Kidney (tissue), 14 donors: Measurements from ENCODE around the gene LSM3. TPM values are rescaled to one million over a fixed set of nuclear protein-coding genes. Genes with fewer than 3 reads are reported as not detected.

Experiments
- DNase-seq, 5 donors: peaks; one replicate each; pipeline ENCODE4 v3.0.0-alpha.2; 2013 to 2020
- FAIRE-seq: peaks from 2 replicates; lab custom pipeline; 2012; peaks lifted over from hg19 to GRCh38; lab: Jason Lieb, UNC
- H3K27ac ChIP-seq, 2 donors: one replicate each; pipeline ENCODE4 v1.7.0; 2013; ENCODE audit warnings: low read depth in 2 of 2, low read length in 2 of 2, inconsistent platforms in 1 of 2
- H3K27me3 ChIP-seq: one replicate; pipeline ENCODE4 v1.7.1; 2013; ENCODE audit warnings: low read length, inconsistent platforms; ENCODE audit not compliant: control insufficient read depth, insufficient read depth
- H3K36me3 ChIP-seq, 3 donors: one replicate each; pipeline versions ENCODE4 v1.7.0 to v1.7.1; 2013; ENCODE audit warnings: low read length in 3 of 3, control low read depth in 1 of 3, inconsistent platforms in 1 of 3; ENCODE audit not compliant: insufficient read depth in 3 of 3, control insufficient read depth in 2 of 3
- H3K4me1 ChIP-seq, 3 donors: one replicate each; pipeline versions ENCODE4 v1.7.0 to v1.7.1; 2013; ENCODE audit warnings: low read length in 3 of 3, inconsistent platforms in 1 of 3, low read depth in 1 of 3; ENCODE audit not compliant: control insufficient read depth in 2 of 3, insufficient read depth in 2 of 3
- H3K4me3 ChIP-seq, 3 donors: one replicate each; pipeline versions ENCODE4 v1.7.0 to v1.8.1; 2013; ENCODE audit warnings: low read length in 3 of 3, control low read depth in 1 of 3, inconsistent platforms in 1 of 3
- H3K9ac ChIP-seq, 3 donors: one replicate each; pipeline versions ENCODE4 v1.7.0 to v1.7.1; 2013; ENCODE audit warnings: low read length in 3 of 3, control low read depth in 1 of 3, inconsistent platforms in 1 of 3
- H3K9me3 ChIP-seq, 3 donors: one replicate each; pipeline versions ENCODE4 v1.7.0 to v1.7.1; 2013; ENCODE audit warnings: low read length in 3 of 3, control low read depth in 1 of 3, inconsistent platforms in 1 of 3; ENCODE audit not compliant: control insufficient read depth in 2 of 3, insufficient read depth in 1 of 3
- intact Hi-C: fragments of 100-400 bp; cut with DNase I; formaldehyde crosslinking; loops from one replicate; pipeline ENCODE4 v1.11.1; 2022
- polyA plus RNA-seq: library from polyadenylated mRNA; stranded (reverse); fragments of 350-450 nt; fragmentation: Illumina TruSeq; extraction: RNeasy Lipid Tissue Mini Kit (QIAGEN cat#74804); gene quantifications from one replicate; pipeline ENCODE4 v1.2.3, GENCODE V29; 2014; ENCODE audit warnings: low read depth, low replicate concordance; ENCODE audit not compliant: insufficient read depth
- total RNA-seq: library from RNA; stranded (reverse); fragmentation: NEBNext Ultra II Directional; extraction: Animal tissue kit (Norgen Biotek cat#: 25700); gene quantifications from one replicate; pipeline ENCODE4 v1.2.1, GENCODE V29; 2021
- TF ChIP-seq, protein P1 (sequence below): IDR thresholded peaks from 3 replicates; pipeline ENCODE4 v1.5.1; 2012; ENCODE audit warnings: mild to moderate bottlenecking, moderate library complexity, borderline replicate concordance; ENCODE audit not compliant: insufficient read depth; ENCODE audit errors: extremely low read depth
- donor health status: control.
- donor health status: control.
- donor health status: control.
- donor health status: control.
- donor health status: control.
- donor health status: DM: yes; HTN: yes; CAD: no.
- donor health status: Normal renal cell carcinoma (clear cell type).

The LSM3 gene
- total and polyA plus RNA-seq, 2 donors from 2014 or later, result 11.9 to 30.2 TPM

DNA sequence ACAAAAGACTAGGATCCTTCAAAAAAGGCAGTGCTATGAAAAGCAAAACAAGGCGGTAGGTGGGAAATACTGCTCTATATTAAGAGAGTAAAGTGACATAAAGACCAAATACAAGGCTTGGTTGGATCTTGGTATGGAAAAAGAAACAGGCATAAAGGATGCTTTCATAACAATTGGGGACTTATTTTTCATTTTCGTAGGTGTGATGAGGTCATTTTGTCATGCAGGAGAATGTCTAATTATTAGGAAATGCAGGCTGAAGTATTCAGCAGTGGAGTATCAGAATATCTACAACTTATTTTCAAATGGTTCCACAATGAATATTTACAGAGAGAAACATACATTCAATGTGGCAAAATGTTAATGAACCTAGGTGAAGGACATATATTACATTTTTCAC is 9.2 kb upstream of the LSM3 start:
- TF ChIP-seq, protein P1, sequence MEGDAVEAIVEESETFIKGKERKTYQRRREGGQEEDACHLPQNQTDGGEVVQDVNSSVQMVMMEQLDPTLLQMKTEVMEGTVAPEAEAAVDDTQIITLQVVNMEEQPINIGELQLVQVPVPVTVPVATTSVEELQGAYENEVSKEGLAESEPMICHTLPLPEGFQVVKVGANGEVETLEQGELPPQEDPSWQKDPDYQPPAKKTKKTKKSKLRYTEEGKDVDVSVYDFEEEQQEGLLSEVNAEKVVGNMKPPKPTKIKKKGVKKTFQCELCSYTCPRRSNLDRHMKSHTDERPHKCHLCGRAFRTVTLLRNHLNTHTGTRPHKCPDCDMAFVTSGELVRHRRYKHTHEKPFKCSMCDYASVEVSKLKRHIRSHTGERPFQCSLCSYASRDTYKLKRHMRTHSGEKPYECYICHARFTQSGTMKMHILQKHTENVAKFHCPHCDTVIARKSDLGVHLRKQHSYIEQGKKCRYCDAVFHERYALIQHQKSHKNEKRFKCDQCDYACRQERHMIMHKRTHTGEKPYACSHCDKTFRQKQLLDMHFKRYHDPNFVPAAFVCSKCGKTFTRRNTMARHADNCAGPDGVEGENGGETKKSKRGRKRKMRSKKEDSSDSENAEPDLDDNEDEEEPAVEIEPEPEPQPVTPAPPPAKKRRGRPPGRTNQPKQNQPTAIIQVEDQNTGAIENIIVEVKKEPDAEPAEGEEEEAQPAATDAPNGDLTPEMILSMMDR, result no peak
- H3K9ac ChIP-seq, result no peak overlapping the region
- DNase-seq, result no peak
- no peak overlapping the region for H3K27ac ChIP-seq
- no peaks in the 10 kb centered on the region for H3K27me3 ChIP-seq
- intact Hi-C loops, result no loop called here
- H3K4me1 ChIP-seq, result no peaks in the 10 kb centered on the region
- no peak overlapping the region for H3K4me3 ChIP-seq
- no peak for FAIRE-seq
- no peaks in the 10 kb centered on the region for H3K9me3 ChIP-seq
- peaks cover 23 to 79% (median 73%) of the 10 kb centered on the region in 3 donors for H3K36me3 ChIP-seq

DNA sequence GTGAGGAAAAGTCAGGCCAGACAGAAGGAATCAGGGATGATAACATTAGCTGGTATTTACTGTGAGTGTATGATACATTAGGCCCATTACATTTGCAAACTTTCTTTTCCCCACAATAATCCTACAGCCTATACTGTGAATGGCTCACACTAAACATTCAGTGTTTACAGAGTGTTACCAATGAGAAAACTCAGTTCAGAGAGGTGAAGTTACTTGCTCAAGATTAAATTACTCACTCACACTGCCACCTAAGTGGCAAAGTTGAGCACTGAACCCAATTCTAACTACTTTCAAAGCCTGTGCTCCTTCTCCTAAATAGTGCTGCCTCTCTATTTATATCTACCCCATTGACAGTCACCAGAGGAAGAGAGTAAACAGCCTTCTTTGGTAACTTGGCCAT is 8.7 kb upstream of the LSM3 start:
- FAIRE-seq, result no peak

DNA sequence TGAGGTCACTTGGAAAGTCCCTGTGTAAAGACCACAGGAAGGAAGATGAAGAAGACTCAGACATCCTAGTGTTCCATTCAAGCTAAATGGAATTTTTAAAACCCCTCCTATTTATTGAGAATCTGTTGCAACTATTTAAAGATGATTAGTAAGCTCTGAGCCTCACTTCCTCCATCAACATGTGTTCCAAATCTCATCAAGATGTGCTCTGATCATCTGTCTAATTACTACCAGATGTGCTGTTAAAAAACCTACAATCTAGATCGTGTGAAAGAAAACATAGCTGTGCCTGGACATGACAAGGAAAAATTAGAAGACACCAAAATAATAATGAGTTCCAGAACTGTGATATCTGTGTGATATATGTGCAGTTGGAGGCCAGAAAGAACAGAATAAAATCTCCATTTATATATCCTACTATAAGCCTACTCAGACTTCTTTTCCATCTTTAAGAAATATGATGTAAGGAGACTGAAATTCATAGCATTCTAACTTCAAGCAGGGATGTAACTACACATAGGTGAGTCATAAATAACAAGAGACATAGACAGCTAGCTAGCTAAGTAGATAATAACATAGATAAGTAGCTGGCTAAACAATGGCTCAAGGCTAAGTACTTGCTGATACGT is 8.0 kb upstream of the LSM3 start:
- Histone ChIP-seq H3K9ac (no peak overlapping the region), H3K4me3 (no peak overlapping the region), H3K27ac (no peak overlapping the region), H3K9me3 (no peaks in the 10 kb centered on the region), H3K4me1 (peaks cover 0 to 3% (median 0%) of the 10 kb centered on the region in 3 donors), H3K27me3 (no peaks in the 10 kb centered on the region), H3K36me3 (peaks cover 23 to 67% (median 63%) of the 10 kb centered on the region in 3 donors)
- FAIRE-seq (no peak), DNase-seq (no peak)
- intact Hi-C loops, result no loop called here
- TF ChIP-seq, protein P1, result no peak

More for the DNA sequence above, 8.7 kb upstream of the LSM3 start:
- DNase-seq, result no peak
- intact Hi-C loops, result no loop called here
- Histone ChIP-seq H3K36me3 (peaks cover 23 to 75% (median 70%) of the 10 kb centered on the region in 3 donors), H3K9me3 (no peaks in the 10 kb centered on the region), H3K27me3 (no peaks in the 10 kb centered on the region), H3K9ac (no peak overlapping the region), H3K4me1 (peaks cover 0 to 1% (median 0%) of the 10 kb centered on the region in 3 donors), H3K4me3 (no peak overlapping the region), H3K27ac (no peak overlapping the region)
- TF ChIP-seq, protein P1, result no peak
